Naive B cell (primary cell): ENCODE results near the gene MAPT. TPM values are rescaled to one million over a fixed set of nuclear protein-coding genes. Genes with fewer than 3 reads are reported as not detected.

Experiments used
- ATAC-seq, 2 donors: fragments of 150-1000 bp; cut with Tn5 transposase; 2 replicates each; pipeline ENCODE4 v1.10.0; 2021; ENCODE audit warnings: low read depth in 2 of 2, mild to moderate bottlenecking in 2 of 2, moderate library complexity in 2 of 2
- DNase-seq: peaks from one replicate; pipeline ENCODE4 v3.0.0; 2022
- H3K27ac Mint-ChIP-seq, 6 donors: one replicate each; pipeline ENCODE4 v1.8.0; 2020 to 2022; ENCODE audit warnings: mild to moderate bottlenecking in 6 of 6, mixed read lengths in 6 of 6, moderate library complexity in 5 of 6, inconsistent platforms in 2 of 6
- H3K27me3 Mint-ChIP-seq, 3 donors: one replicate each; pipeline ENCODE4 v1.8.0; 2021 to 2022; ENCODE audit warnings: mixed read lengths in 3 of 3, mild to moderate bottlenecking in 1 of 3
- H3K36me3 Mint-ChIP-seq, 2 donors: one replicate each; pipeline ENCODE4 v1.8.0; 2020 to 2022; ENCODE audit warnings: mixed read lengths in 2 of 2, inconsistent platforms in 1 of 2, mild to moderate bottlenecking in 1 of 2
- H3K4me1 Mint-ChIP-seq, 3 donors: one replicate each; pipeline ENCODE4 v1.8.0; 2020 to 2022; ENCODE audit warnings: mixed read lengths in 3 of 3, inconsistent platforms in 1 of 3, mild to moderate bottlenecking in 1 of 3, moderate library complexity in 1 of 3
- H3K4me3 Mint-ChIP-seq, 8 donors: one replicate each; pipeline ENCODE4 v1.8.0; 2020 to 2022; ENCODE audit warnings: mild to moderate bottlenecking in 8 of 8, mixed read lengths in 8 of 8, moderate library complexity in 8 of 8, inconsistent platforms in 2 of 8
- H3K9me3 Mint-ChIP-seq, 7 donors: one replicate each; pipeline ENCODE4 v1.8.0; 2020 to 2022; ENCODE audit warnings: mixed read lengths in 7 of 7, mild to moderate bottlenecking in 5 of 7, inconsistent platforms in 2 of 7, moderate library complexity in 1 of 7
- polyA plus RNA-seq, 6 donors: library from polyadenylated mRNA; unstranded; fragments of 300-500 nt; fragmentation: Illumina TruSeq; gene quantifications; one replicate each; pipeline ENCODE4 v1.2.3, GENCODE V29; 2021; ENCODE audit warnings: low read depth in 6 of 6

MAPT gene
- polyA plus RNA-seq, 6 donors from 2014 or later, result 0.10 to 0.29 TPM; not detected in 4

GRCh38 chr17:45992175-45992574 lies 97.8 kb downstream of the MAPT start:
- H3K27ac Mint-ChIP-seq, result no peak overlapping the region
- ATAC-seq (no peak), DNase-seq (no peak)
- no peaks in the 10 kb centered on the region for H3K9me3 Mint-ChIP-seq
- H3K4me3 Mint-ChIP-seq, result no peak overlapping the region
- H3K36me3 Mint-ChIP-seq, result no peaks in the 10 kb centered on the region
- H3K27me3 Mint-ChIP-seq, result peaks cover 0 to 21% (median 3%) of the 10 kb centered on the region in 3 donors
- no peaks in the 10 kb centered on the region for H3K4me1 Mint-ChIP-seq

GRCh38 chr17:45992904-45993303 lies 98.5 kb downstream of the MAPT start:
- no peaks in the 10 kb centered on the region for H3K4me1 Mint-ChIP-seq
- DNase-seq (no peak), ATAC-seq (no peak)
- no peaks in the 10 kb centered on the region for H3K36me3 Mint-ChIP-seq
- no peak overlapping the region for H3K4me3 Mint-ChIP-seq
- H3K27me3 Mint-ChIP-seq, result peaks cover 0 to 19% (median 0%) of the 10 kb centered on the region in 3 donors
- H3K27ac Mint-ChIP-seq, result no peak overlapping the region
- no peaks in the 10 kb centered on the region for H3K9me3 Mint-ChIP-seq

DNA sequence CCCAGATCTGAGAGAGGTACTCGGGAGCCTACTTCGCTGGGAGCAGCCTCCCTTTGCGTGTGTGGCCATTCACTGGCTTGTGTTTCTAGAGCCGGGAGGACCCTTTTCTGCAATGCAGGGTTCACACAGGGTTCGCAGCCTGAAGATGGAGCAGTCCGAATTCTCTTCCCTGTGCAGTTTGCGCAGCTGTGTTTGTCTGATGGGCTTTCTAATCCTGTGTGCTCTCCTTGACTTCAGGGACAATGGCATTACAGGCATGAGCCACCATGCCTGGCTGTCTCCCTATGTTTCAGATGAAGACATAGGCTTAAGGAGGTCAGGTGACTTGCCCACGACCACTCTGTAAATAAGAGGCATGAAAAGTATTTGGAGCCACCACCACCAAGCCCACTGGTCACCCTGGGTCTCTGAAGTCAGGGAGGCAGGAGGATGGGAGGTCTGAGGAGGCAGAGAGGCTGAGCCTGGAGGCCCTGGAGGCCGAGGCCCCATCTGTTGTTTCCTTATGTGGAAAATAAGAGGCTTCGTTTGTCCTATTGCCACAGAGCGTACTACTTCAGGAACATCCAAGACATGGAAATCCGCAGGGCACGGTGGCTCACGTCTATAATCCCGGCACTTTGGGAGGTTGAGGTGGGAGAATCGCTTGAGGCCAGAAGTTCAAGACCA lies 99.7 kb downstream of the MAPT start:
- no peaks in the 10 kb centered on the region for H3K4me1 Mint-ChIP-seq
- peak overlapping the region in 1 of 8 donors; percentile 34 for H3K4me3 Mint-ChIP-seq
- no peaks in the 10 kb centered on the region for H3K36me3 Mint-ChIP-seq
- H3K27me3 Mint-ChIP-seq, result peaks cover 0 to 11% (median 0%) of the 10 kb centered on the region in 3 donors
- DNase-seq, result no peak
- ATAC-seq, result no peak
- no peak overlapping the region for H3K27ac Mint-ChIP-seq
- H3K9me3 Mint-ChIP-seq, result no peaks in the 10 kb centered on the region

GRCh38 chr17:45994987-45995386 lies 100.6 kb downstream of the MAPT start:
- DNase-seq (no peak), ATAC-seq (no peak)
- peak overlapping the region in 1 of 8 donors; percentile 29 for H3K4me3 Mint-ChIP-seq
- H3K4me1 Mint-ChIP-seq, result no peaks in the 10 kb centered on the region
- no peaks in the 10 kb centered on the region for H3K36me3 Mint-ChIP-seq
- H3K27me3 Mint-ChIP-seq, result peaks cover 0 to 17% (median 0%) of the 10 kb centered on the region in 3 donors
- no peak overlapping the region for H3K27ac Mint-ChIP-seq
- H3K9me3 Mint-ChIP-seq, result no peaks in the 10 kb centered on the region

GRCh38 chr17:45995627-45996270 lies 101.4 kb downstream of the MAPT start:
- Mint-ChIP-seq H3K4me3 (no peak overlapping the region), H3K4me1 (no peaks in the 10 kb centered on the region), H3K36me3 (no peaks in the 10 kb centered on the region), H3K9me3 (no peaks in the 10 kb centered on the region), H3K27me3 (peaks cover 0 to 17% (median 0%) of the 10 kb centered on the region in 3 donors), H3K27ac (no peak overlapping the region)
- no peak for DNase-seq
- ATAC-seq, result no peak

GRCh38 chr17:45996282-45996937 lies 102.1 kb downstream of the MAPT start:
- H3K36me3 Mint-ChIP-seq, result no peaks in the 10 kb centered on the region

DNA sequence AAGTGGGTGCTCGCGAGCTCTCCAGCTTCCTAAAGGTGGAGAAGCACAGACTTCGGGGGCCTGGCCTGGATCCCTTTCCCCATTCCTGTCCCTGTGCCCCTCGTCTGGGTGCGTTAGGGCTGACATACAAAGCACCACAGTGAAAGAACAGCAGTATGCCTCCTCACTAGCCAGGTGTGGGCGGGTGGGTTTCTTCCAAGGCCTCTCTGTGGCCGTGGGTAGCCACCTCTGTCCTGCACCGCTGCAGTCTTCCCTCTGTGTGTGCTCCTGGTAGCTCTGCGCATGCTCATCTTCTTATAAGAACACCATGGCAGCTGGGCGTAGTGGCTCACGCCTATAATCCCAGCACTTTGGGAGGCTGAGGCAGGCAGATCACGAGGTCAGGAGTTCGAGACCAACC lies 102.8 kb downstream of the MAPT start:
- no peaks in the 10 kb centered on the region for H3K4me1 Mint-ChIP-seq
- no peaks in the 10 kb centered on the region for H3K9me3 Mint-ChIP-seq
- no peaks in the 10 kb centered on the region for H3K36me3 Mint-ChIP-seq
- ATAC-seq (no peak), DNase-seq (no peak)
- no peak overlapping the region for H3K27ac Mint-ChIP-seq
- H3K4me3 Mint-ChIP-seq, result no peak overlapping the region
- peaks cover 0 to 17% (median 0%) of the 10 kb centered on the region in 3 donors for H3K27me3 Mint-ChIP-seq

More at GRCh38 chr17:45996282-45996937, 102.1 kb downstream of the MAPT start:
- DNase-seq (no peak), ATAC-seq (no peak)
- no peak overlapping the region for H3K27ac Mint-ChIP-seq
- H3K4me1 Mint-ChIP-seq, result no peaks in the 10 kb centered on the region
- H3K27me3 Mint-ChIP-seq, result peaks cover 0 to 17% (median 0%) of the 10 kb centered on the region in 3 donors
- no peak overlapping the region for H3K4me3 Mint-ChIP-seq
- H3K9me3 Mint-ChIP-seq, result no peaks in the 10 kb centered on the region

DNA sequence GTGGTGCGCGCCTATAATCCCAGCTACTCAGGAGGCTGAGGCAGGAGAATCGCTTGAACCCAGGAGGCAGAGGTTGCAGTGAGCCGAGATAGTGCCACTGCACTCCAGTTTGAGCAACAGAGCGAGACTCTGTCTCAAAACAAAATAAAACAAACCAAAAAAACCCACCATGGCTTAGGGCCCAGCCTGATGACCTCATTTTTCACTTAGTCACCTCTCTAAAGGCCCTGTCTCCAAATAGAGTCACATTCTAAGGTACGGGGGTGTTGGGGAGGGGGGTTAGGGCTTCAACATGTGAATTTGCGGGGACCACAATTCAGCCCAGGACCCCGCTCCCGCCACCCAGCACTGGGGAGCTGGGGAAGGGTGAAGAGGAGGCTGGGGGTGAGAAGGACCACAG lies 103.3 kb downstream of the MAPT start:
- DNase-seq (no peak), ATAC-seq (no peak)
- no peak overlapping the region for H3K27ac Mint-ChIP-seq
- peaks cover 0 to 3% (median 0%) of the 10 kb centered on the region in 3 donors for H3K4me1 Mint-ChIP-seq
- no peaks in the 10 kb centered on the region for H3K36me3 Mint-ChIP-seq
- H3K27me3 Mint-ChIP-seq, result peaks cover 0 to 17% (median 0%) of the 10 kb centered on the region in 3 donors
- no peaks in the 10 kb centered on the region for H3K9me3 Mint-ChIP-seq
- no peak overlapping the region for H3K4me3 Mint-ChIP-seq

DNA sequence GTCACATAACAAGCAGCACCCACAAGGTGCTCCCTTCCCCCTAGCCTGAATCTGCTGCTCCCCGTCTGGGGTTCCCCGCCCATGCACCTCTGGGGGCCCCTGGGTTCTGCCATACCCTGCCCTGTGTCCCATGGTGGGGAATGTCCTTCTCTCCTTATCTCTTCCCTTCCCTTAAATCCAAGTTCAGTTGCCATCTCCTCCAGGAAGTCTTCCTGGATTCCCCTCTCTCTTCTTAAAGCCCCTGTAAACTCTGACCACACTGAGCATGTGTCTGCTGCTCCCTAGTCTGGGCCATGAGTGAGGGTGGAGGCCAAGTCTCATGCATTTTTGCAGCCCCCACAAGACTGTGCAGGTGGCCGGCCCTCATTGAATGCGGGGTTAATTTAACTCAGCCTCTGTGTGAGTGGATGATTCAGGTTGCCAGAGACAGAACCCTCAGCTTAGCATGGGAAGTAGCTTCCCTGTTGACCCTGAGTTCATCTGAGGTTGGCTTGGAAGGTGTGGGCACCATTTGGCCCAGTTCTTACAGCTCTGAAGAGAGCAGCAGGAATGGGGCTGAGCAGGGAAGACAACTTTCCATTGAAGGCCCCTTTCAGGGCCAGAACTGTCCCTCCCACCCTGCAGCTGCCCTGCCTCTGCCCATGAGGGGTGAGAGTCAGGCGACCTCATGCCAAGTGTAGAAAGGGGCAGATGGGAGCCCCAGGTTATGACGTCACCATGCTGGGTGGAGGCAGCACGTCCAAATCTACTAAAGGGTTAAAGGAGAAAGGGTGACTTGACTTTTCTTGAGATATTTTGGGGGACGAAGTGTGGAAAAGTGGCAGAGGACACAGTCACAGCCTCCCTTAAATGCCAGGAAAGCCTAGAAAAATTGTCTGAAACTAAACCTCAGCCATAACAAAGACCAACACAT lies 104.9 kb downstream of the MAPT start, which contains the start of gene STH:
Gene STH, plus strand, starts transcription at position 264 of the 913 bp plus-strand sequence. Its CDS starts 30 bp downstream, at position 294.
- DNase-seq, result no peak
- Mint-ChIP-seq H3K4me1 (peaks cover 0 to 8% (median 0%) of the 10 kb centered on the region in 3 donors), H3K9me3 (no peaks in the 10 kb centered on the region), H3K27ac (peak within 1 kb of the TSS in 2 of 6 donors; percentile 24 to 56), H3K4me3 (no peak within 1 kb of the TSS), H3K27me3 (peaks cover 0 to 17% (median 0%) of the 10 kb centered on the region in 3 donors), H3K36me3 (no peaks in the 10 kb centered on the region)
- ATAC-seq, result no peak

DNA sequence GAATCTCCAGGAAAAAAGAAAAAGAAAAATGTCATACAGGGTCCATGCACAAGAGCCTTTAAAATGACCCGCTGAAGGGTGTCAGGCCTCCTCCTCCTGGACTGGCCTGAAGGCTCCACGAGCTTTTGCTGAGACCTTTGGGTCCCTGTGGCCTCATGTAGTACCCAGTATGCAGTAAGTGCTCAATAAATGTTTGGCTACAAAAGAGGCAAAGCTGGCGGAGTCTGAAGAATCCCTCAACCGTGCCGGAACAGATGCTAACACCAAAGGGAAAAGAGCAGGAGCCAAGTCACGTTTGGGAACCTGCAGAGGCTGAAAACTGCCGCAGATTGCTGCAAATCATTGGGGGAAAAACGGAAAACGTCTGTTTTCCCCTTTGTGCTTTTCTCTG lies 105.5 kb downstream of the MAPT start:
- DNase-seq (no peak), ATAC-seq (no peak)
- Mint-ChIP-seq H3K36me3 (no peaks in the 10 kb centered on the region), H3K27me3 (peaks cover 0 to 17% (median 0%) of the 10 kb centered on the region in 3 donors), H3K4me1 (peaks cover 0 to 8% (median 0%) of the 10 kb centered on the region in 3 donors), H3K4me3 (no peak overlapping the region), H3K9me3 (no peaks in the 10 kb centered on the region), H3K27ac (peak overlapping the region in 1 of 6 donors; percentile 56)

DNA sequence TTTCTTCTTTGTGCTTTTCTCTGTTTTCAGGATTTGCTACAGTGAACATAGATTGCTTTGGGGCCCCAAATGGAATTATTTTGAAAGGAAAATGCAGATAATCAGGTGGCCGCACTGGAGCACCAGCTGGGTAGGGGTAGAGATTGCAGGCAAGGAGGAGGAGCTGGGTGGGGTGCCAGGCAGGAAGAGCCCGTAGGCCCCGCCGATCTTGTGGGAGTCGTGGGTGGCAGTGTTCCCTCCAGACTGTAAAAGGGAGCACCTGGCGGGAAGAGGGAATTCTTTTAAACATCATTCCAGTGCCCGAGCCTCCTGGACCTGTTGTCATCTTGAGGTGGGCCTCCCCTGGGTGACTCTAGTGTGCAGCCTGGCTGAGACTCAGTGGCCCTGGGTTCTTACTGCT lies 105.9 kb downstream of the MAPT start:
- Mint-ChIP-seq H3K27me3 (peaks cover 0 to 17% (median 0%) of the 10 kb centered on the region in 3 donors), H3K27ac (no peak overlapping the region), H3K4me1 (peaks cover 0 to 8% (median 0%) of the 10 kb centered on the region in 3 donors), H3K4me3 (no peak overlapping the region), H3K9me3 (no peaks in the 10 kb centered on the region), H3K36me3 (no peaks in the 10 kb centered on the region)
- no peak for DNase-seq
- ATAC-seq, result no peak

DNA sequence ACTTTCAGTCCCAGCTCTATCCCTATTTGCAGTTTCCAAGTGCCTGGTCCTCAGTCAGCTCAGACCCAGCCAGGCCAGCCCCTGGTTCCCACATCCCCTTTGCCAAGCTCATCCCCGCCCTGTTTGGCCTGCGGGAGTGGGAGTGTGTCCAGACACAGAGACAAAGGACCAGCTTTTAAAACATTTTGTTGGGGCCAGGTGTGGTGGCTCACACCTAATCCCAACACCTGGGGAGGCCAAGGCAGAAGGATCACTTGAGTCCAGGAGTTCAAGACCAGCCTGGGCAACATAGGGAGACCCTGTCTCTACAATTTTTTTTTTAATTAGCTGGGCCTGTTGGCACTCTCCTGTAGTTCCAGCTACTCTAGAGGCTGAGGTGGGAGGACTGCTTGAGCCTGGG lies 106.4 kb downstream of the MAPT start:
- DNase-seq, result no peak
- peaks cover 0 to 8% (median 0%) of the 10 kb centered on the region in 3 donors for H3K4me1 Mint-ChIP-seq
- peak overlapping the region in 1 of 6 donors; percentile 43 for H3K27ac Mint-ChIP-seq
- H3K27me3 Mint-ChIP-seq, result peaks cover 0 to 19% (median 0%) of the 10 kb centered on the region in 3 donors
- no peaks in the 10 kb centered on the region for H3K36me3 Mint-ChIP-seq
- no peak for ATAC-seq
- H3K4me3 Mint-ChIP-seq, result no peak overlapping the region
- no peaks in the 10 kb centered on the region for H3K9me3 Mint-ChIP-seq
